Endothelial cell (in vitro differentiated cells): Measurements from ENCODE around the gene KRT2. TPM values are rescaled to one million over a fixed set of nuclear protein-coding genes. Genes with fewer than 3 reads are reported as not detected.
A peak's percentile ranks its signal among the peaks of the same experiment; 100 is the strongest.

ENCODE experiments used
- DNase-seq: peaks from one replicate; pipeline ENCODE4 v3.0.0; 2021; ENCODE audit warnings: low spot score
- H3K27ac Mint-ChIP-seq: one replicate; pipeline ENCODE4 v1.8.0; 2021; ENCODE audit warnings: mixed read lengths, inconsistent platforms; ENCODE audit not compliant: unreplicated experiment
- H3K27me3 Mint-ChIP-seq: one replicate; pipeline ENCODE4 v1.8.0; 2021; ENCODE audit warnings: mild to moderate bottlenecking, moderate library complexity, mixed read lengths, inconsistent platforms; ENCODE audit not compliant: unreplicated experiment
- H3K36me3 Mint-ChIP-seq: one replicate; pipeline ENCODE4 v1.8.0; 2021; ENCODE audit warnings: mild to moderate bottlenecking, low read depth, mixed read lengths, inconsistent platforms; ENCODE audit not compliant: unreplicated experiment
- H3K4me1 Mint-ChIP-seq: one replicate; pipeline ENCODE4 v1.8.0; 2021; ENCODE audit warnings: mild to moderate bottlenecking, mixed read lengths, inconsistent platforms; ENCODE audit not compliant: unreplicated experiment
- H3K4me3 Mint-ChIP-seq: one replicate; pipeline ENCODE4 v1.8.0; 2021; ENCODE audit warnings: mild to moderate bottlenecking, mixed read lengths, inconsistent platforms; ENCODE audit not compliant: unreplicated experiment
- H3K9me3 Mint-ChIP-seq: one replicate; pipeline ENCODE4 v1.8.0; 2021; ENCODE audit warnings: mixed read lengths, inconsistent platforms; ENCODE audit not compliant: unreplicated experiment
- total RNA-seq: library from RNA; stranded (reverse); fragmentation: NEBNext Ultra II Directional; extraction: Animal tissue kit (Norgen Biotek cat#: 25700); gene quantifications from one replicate; pipeline ENCODE4 v1.2.1, GENCODE V29; 2021; ENCODE audit not compliant: unreplicated experiment
- TF ChIP-seq, protein P1 (sequence below): fragments of 200-600 bp; sonication (generic); IDR thresholded peaks from one replicate; pipeline ENCODE4 v1.5.0; 2021; ENCODE audit warnings: antibody characterized with exemption; ENCODE audit not compliant: unreplicated experiment

The KRT2 gene
- total RNA-seq, 1 donor from 2014 or later: not detected

DNA sequence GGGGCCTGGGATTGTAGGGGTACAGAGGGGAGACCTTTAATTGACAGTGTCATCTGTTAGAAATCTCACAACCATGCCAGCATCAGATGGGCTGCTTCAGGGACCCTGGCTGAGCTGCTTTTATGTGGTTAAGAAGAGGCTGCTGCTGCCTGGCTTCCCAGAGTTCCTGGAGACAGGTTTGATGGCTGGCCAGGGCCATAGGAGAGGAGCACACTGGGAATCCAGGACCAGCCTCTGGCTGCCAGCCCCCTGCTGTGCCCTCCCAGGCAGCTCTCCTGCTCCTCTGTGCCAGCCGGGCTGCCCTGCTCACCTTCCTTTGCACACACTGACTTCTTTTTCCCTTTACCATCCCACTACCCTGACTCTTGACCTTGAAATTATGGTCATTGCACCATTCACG lies 33.1 kb downstream of the KRT2 start:
- no peak for DNase-seq
- TF ChIP-seq, protein P1, sequence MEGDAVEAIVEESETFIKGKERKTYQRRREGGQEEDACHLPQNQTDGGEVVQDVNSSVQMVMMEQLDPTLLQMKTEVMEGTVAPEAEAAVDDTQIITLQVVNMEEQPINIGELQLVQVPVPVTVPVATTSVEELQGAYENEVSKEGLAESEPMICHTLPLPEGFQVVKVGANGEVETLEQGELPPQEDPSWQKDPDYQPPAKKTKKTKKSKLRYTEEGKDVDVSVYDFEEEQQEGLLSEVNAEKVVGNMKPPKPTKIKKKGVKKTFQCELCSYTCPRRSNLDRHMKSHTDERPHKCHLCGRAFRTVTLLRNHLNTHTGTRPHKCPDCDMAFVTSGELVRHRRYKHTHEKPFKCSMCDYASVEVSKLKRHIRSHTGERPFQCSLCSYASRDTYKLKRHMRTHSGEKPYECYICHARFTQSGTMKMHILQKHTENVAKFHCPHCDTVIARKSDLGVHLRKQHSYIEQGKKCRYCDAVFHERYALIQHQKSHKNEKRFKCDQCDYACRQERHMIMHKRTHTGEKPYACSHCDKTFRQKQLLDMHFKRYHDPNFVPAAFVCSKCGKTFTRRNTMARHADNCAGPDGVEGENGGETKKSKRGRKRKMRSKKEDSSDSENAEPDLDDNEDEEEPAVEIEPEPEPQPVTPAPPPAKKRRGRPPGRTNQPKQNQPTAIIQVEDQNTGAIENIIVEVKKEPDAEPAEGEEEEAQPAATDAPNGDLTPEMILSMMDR: no peak
- Mint-ChIP-seq H3K9me3 (no peaks in the 10 kb centered on the region), H3K4me3 (no peak overlapping the region), H3K27ac (no peak overlapping the region), H3K27me3 (peaks cover 4% of the 10 kb centered on the region), H3K36me3 (no peaks in the 10 kb centered on the region), H3K4me1 (peaks cover 10% of the 10 kb centered on the region)

DNA sequence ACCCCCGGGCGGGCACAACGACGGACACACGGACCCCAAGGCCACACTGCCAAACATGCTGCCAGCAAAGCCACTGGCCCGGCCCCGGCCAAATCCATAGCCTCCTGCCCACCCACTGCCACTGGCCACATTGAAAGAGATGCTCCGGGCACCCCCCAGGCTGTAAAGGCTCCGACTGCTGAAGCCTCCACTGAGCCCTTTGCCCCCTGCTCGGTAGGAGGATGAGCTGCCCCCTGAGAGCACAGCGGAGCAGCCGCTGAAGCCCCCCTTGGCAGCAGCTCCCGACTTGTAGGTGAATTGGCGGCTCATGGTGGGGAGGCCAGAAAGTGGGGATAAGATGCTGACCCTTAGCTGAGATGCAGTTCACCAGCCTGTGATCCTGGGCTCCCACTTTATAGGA lies 33.8 kb downstream of the KRT2 start, which contains the start of gene KRT73:
Gene KRT73 (minus strand): TSS at position 344 of the 400 bp plus-strand sequence. CDS start 35 bp downstream, at position 309.
- Mint-ChIP-seq H3K36me3 (no peaks in the 10 kb centered on the region), H3K4me1 (peaks cover 13% of the 10 kb centered on the region), H3K27me3 (peaks cover 4% of the 10 kb centered on the region), H3K9me3 (no peaks in the 10 kb centered on the region), H3K27ac (no peak within 1 kb of the TSS), H3K4me3 (no peak within 1 kb of the TSS)
- no peak for DNase-seq
- TF ChIP-seq, protein P1: no peak

DNA sequence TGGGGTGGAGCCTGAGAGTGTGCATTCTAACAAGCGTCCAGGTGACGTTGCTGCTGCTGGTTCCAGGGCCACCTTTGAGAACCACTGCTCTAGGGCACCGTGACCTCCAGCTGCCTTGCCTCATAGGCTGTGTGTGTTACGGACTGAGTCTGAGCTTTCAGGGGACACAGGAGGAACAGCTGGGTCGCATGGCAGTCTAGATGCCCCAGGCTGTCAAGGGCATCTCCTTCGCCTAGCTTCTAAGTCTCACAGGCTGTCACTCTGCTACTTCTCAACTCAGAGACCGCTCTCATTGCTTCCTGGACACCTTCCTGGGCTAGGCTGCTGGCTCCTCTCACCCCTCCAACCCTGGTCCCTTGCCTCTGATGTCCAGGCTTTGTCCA lies 34.6 kb downstream of the KRT2 start:
- peaks cover 13% of the 10 kb centered on the region for H3K4me1 Mint-ChIP-seq
- no peaks in the 10 kb centered on the region for H3K9me3 Mint-ChIP-seq
- H3K36me3 Mint-ChIP-seq: no peaks in the 10 kb centered on the region
- TF ChIP-seq, protein P1: no peak
- peaks cover 6% of the 10 kb centered on the region for H3K27me3 Mint-ChIP-seq
- H3K4me3 Mint-ChIP-seq: no peak overlapping the region
- H3K27ac Mint-ChIP-seq: no peak overlapping the region
- DNase-seq: no peak

DNA sequence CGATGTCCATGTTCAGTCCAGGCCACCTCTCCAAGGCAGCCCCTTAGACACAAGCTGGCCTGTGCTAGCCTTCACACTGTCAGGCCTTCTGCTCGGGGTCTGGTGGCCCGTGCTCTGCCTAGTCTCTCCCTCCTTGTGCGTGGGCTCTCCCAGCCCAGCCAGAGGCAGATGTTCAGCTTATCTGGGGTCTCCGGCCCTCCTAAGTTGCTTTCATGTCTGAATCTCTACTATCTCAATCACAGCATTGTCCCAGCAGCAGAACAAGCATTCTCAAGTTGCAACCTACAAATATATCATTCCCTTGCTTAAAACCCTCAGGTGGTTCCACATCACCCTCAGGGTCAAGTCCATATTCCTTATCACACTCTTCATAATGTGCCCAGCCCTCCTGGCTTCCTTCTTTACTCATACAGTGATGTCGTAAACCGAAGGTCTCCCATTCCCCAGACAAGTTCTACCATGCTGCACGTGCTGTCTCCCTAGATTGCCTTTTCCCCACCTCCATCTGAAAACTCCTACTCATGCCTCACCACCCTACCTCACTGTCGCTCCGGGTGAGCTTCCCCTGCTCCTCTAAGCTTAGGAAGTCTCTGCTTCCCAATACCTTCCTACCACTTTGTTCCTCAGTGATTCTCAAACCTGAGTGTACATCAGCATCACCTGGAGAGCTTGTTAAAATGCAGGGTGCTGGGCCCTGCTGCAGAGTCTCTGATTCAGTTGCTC lies 35.2 kb downstream of the KRT2 start:
- Mint-ChIP-seq H3K4me1 (peaks cover 13% of the 10 kb centered on the region), H3K27ac (no peak overlapping the region), H3K36me3 (no peaks in the 10 kb centered on the region), H3K4me3 (no peak overlapping the region), H3K9me3 (no peaks in the 10 kb centered on the region), H3K27me3 (peaks cover 6% of the 10 kb centered on the region)
- TF ChIP-seq, protein P1: no peak
- DNase-seq: no peak

DNA sequence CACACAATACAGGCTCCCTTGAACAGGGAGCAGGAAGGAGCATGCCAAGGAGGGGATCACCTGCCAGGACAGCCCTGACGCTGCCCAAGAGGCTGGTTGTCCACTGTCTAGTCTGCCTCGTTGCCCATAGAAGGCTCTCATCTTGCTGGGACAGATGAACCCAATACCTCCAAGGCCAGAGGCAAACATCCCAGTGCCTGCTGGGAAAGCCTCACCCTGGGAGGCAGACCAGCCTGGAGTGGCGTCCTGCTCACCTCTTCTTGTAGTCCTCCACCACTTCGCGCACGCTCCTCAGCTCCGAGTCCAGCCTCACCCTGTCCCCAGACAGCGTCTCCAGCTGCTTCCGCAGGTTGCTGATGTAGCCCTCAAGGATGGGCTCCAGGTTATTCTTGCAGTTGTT lies 36.1 kb downstream of the KRT2 start:
- peak overlapping the region; percentile 45 for H3K27ac Mint-ChIP-seq
- H3K27me3 Mint-ChIP-seq: peaks cover 8% of the 10 kb centered on the region
- no peaks in the 10 kb centered on the region for H3K9me3 Mint-ChIP-seq
- DNase-seq: no peak
- H3K36me3 Mint-ChIP-seq: no peaks in the 10 kb centered on the region
- peaks cover 13% of the 10 kb centered on the region for H3K4me1 Mint-ChIP-seq
- TF ChIP-seq, protein P1: no peak
- H3K4me3 Mint-ChIP-seq: no peak overlapping the region
